ENCODE data around the gene PPARA. TPM values are rescaled to one million over a fixed set of nuclear protein-coding genes. Genes with fewer than 3 reads are reported as not detected.

PPARA gene
- total RNA-seq, 1 donor from 2014 or later = 14.8 TPM

- intact Hi-C loops (cut with micrococcal nuclease) = no loop called here
These were observed 52.7 kb downstream of the PPARA start for GRCh38 chr22:46202897-46203600.

- intact Hi-C loops (cut with micrococcal nuclease) = no loop called here
These were observed 53.3 kb downstream of the PPARA start for GRCh38 chr22:46203601-46203980.

- intact Hi-C loops (cut with micrococcal nuclease) = no loop called here
These were observed 58.9 kb downstream of the PPARA start for GRCh38 chr22:46209262-46209661.

GRCh38 chr22:46212195-46212594 lies 61.9 kb downstream of the PPARA start:
- intact Hi-C loops (cut with micrococcal nuclease) = no loop called here

- intact Hi-C loops (cut with micrococcal nuclease) = no loop called here
These were observed 62.7 kb downstream of the PPARA start for GRCh38 chr22:46213052-46213451.

- intact Hi-C loops (cut with micrococcal nuclease) = no loop called here
These were observed 63.8 kb downstream of the PPARA start for GRCh38 chr22:46214149-46214548.

- intact Hi-C loops (cut with micrococcal nuclease) = no loop called here
These were observed 64.3 kb downstream of the PPARA start for GRCh38 chr22:46214616-46215015.

GRCh38 chr22:46219636-46220035 lies 69.3 kb downstream of the PPARA start:
- intact Hi-C loops (cut with micrococcal nuclease) = no loop called here

- intact Hi-C loops (cut with micrococcal nuclease) = no loop called here
These were observed 70.6 kb downstream of the PPARA start for GRCh38 chr22:46220921-46221320.

GRCh38 chr22:46224044-46224897 lies 73.9 kb downstream of the PPARA start:
- intact Hi-C loops (cut with micrococcal nuclease) = no loop called here

GRCh38 chr22:46224898-46225290 lies 74.6 kb downstream of the PPARA start:
- intact Hi-C loops (cut with micrococcal nuclease) = no loop called here

GRCh38 chr22:46225631-46226030 lies 75.3 kb downstream of the PPARA start:
- intact Hi-C loops (cut with micrococcal nuclease) = no loop called here

- intact Hi-C loops (cut with micrococcal nuclease) = no loop called here
These were observed 76.3 kb downstream of the PPARA start for GRCh38 chr22:46226577-46226976.

- intact Hi-C loops (cut with micrococcal nuclease) = no loop called here
These were observed 79.4 kb downstream of the PPARA start for GRCh38 chr22:46229701-46230100.

- intact Hi-C loops (cut with micrococcal nuclease) = no loop called here
These were observed 80.1 kb downstream of the PPARA start for GRCh38 chr22:46230262-46230901.

- intact Hi-C loops (cut with micrococcal nuclease) = no loop called here
These were observed 82.9 kb downstream of the PPARA start for GRCh38 chr22:46233231-46233630.

- intact Hi-C loops (cut with micrococcal nuclease) = no loop called here
These were observed 84.6 kb downstream of the PPARA start for GRCh38 chr22:46234969-46235368.

GRCh38 chr22:46237453-46238124 lies 87.3 kb downstream of the PPARA start:
- intact Hi-C loops (cut with micrococcal nuclease) = no loop called here

GRCh38 chr22:46238541-46238940 lies 88.2 kb downstream of the PPARA start:
- intact Hi-C loops (cut with micrococcal nuclease) = no loop called here

- intact Hi-C loops (cut with micrococcal nuclease) = no loop called here
These were observed 89.1 kb downstream of the PPARA start for GRCh38 chr22:46239261-46240048.

GRCh38 chr22:46240073-46240472 lies 89.7 kb downstream of the PPARA start:
- intact Hi-C loops (cut with micrococcal nuclease) = no loop called here

Data from T-helper 1 cell treated with Interleukin-12 subunit alpha and Interleukin-12 subunit beta and Interleukin-4 antibody, amounts not matched to agents 30 ng/mL and 1 ng/mL, for 36 hours (primary cell).